CD4-positive, alpha-beta T cell treated with Interleukin-21 for 1 hour (primary cell): Measurements from ENCODE around the gene ENG.
"Not testable (repeated sequence)": the region's sequence is repeated elsewhere in the genome, so short reads cannot be mapped to it uniquely, and the experiment has no call there.

ENCODE experiments used
- DNase-seq: peaks from one replicate; pipeline ENCODE4 v3.0.0-alpha.2; 2020

ENG gene

GRCh38 chr9:127838375-127839078 lies 15.9 kb downstream of the ENG start:
- DNase-seq: no peak

DNA sequence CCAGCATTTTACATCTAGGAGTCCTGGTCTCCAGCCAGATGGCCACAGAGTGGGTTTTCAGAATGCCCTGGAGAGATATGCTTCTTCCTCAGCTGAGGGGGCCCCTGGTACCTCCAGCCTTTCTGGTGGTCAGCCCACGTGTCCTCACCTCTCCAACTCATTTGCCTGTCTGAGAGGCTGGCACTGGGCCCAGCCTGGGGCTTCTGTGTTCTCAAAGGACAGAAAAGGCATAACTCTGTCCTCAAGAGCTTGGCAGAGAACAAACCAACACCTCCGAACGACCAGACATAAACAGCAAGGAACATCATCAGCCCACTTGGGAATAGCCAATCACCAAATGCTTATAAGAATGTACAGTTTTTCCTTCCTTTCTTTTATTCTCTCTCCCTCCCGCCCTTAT lies 17.1 kb downstream of the ENG start:
- DNase-seq: no peak

GRCh38 chr9:127836561-127836960 lies 17.9 kb downstream of the ENG start:
- not testable (repeated sequence) for DNase-seq

- DNase-seq: peak; percentile 12
Measured at GRCh38 chr9:127835991-127836516, 18.4 kb downstream of the ENG start.

DNA sequence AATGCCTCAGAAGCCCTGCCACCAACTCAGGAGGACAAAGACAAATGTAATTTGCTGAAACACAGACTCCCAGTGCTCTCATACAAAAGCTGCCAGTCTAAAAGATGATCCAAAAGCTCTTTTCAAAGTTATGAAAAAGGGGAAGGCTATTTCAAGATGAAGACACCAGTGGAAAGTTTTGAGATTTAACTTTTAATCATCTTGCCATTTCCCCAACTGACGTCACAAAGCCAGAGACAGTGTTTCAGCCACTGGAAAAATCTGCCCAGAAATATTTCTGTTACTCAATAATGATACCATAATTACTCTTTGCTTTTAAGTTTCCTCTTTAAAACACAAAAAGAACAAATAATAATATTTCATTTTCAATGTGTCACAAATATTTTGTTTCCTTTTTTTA lies 20.9 kb downstream of the ENG start:
- no peak for DNase-seq

- DNase-seq: no peak
Measured at GRCh38 chr9:127832248-127832647, 22.2 kb downstream of the ENG start.

- DNase-seq: no peak
Measured at GRCh38 chr9:127829205-127829906, 25.1 kb downstream of the ENG start.

DNA sequence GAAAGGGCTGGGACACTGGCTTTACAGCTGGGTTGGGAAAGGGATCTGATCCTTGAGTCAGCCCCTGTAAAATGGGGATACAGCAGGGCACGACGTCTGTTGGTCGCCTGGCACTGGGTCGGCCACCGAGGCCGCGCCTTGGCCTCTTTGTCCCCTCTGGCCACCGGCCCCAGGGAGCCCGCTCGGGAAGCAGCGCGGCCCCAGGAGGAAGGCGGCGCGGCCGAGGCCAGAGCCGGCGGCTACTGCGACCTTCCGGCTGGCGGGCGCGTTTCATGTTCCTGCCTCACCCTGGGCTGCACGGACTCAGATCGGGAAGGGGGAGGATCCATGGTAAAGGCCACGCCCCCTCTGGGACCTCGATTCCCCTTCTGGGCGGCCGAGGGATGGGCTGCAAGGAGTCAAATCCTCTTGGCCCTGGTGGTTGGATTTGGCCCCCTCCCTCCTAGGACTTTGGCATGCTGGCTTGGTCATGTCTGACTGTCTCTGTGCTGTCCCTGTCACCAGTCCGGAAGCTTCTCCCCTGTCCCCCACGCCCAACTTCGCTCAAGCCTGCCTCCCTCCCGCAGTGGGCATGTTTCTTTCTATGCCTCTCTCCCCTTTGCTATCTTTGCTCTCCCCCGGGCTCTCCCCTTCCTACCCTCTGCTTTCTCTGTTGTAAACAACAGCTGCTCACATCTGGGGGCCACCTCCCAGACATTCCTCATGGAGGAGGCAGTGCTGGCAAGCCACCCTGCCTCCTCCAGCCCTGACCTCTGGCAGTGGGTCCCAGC lies 26.0 kb downstream of the ENG start:
- no peak for DNase-seq

DNA sequence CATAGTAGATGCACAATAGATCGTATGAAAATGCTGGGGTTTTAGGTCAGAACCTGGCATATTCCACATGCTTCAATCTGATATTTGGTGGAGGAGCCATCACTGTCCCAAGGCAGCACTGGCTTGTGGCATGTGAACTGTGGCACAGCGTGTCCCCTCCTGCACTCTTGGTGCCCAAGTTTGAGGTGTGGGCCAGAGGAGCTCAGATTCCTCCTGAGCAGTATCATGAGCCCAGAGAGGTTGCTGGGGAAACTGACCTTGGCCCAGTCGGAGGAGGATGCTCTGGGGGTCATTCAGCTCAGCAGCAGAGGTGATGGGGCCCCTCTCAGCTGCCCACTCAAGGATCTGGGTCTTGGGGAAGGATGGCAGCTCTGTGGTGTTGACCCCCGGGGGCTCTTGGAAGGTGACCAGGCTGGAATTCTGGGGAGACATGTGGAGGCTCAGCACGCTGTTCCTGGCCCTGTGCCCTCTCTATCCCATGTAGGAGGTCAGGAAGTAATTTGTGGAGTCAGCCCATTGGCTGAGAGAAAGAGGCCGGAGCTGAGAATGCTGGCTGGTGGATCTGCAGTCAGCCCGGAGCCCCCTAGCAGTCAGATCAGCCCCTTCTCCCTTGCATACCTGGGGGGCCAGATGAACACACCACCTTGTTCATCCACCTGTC lies 28.1 kb downstream of the ENG start:
- no peak for DNase-seq

GRCh38 chr9:127825319-127826051 lies 29.0 kb downstream of the ENG start:
- no peak for DNase-seq

DNA sequence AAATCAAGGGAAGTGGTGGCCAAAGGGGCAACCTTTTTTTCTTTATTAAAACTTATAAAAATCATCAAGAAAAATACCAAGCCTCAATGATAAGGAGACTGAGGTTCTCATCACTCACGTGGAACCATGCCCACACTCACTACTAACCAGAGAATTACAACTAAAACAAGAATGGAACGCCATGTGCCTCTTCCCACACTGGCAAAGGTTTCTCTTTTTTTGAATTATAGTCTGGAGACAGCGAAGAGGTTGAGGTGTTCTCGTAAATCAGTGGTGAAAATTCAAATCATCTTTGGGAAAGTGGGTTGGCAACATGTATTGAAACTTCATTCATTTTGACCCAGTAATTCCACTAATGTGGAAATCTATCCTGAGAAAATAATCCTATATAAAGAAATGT lies 32.4 kb downstream of the ENG start:
- no peak for DNase-seq

GRCh38 chr9:127818574-127818973 lies 35.9 kb downstream of the ENG start:
- no peak for DNase-seq

- no peak for DNase-seq
Measured at GRCh38 chr9:127817881-127818434, 36.5 kb downstream of the ENG start.

- no peak for DNase-seq
Measured at GRCh38 chr9:127816728-127817127, 37.7 kb downstream of the ENG start.

- no peak for DNase-seq
Measured at GRCh38 chr9:127816362-127816725, 38.1 kb downstream of the ENG start.

DNA sequence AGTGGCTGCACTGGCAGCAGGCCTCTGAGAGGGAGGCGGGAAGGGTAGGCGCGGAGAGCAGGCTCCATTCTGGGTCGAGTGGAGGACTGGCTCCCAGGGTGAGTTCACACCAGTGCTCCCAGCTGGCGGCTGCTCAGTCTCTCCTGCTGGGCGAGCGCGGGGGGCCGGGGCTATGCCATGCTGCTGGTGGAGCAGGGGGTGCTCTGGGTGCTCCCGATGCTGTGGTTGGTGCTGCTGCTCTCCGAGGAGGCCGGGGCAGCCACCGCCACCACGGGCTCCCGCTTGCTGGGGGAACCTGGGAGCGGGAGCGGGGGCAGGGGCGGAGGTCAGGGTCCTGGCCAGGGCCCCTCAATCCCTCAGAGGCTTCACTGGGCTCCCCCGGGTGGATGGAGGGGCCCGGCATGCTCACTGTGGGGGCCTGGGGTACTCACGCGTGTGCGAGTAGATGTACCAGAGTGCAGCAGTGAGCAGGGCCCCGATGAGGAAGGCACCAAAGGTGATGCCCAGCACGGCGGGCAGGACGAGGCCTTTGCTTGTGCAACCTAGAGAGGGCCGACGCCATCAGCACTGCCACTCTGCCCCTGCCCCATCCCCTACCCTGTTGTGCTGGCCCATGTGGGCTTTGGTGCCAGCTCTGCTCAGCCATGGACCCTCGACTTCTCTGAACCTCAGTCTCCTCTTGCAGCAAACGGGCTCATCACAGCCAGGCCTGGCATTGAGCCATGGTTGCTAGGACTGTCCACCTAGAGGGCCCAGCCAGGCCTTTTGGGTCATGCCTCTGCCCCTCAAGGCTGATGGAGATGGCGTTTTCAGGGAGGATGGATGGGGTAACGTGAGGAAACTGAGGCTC lies 38.7 kb downstream of the ENG start:
- no peak for DNase-seq

DNA sequence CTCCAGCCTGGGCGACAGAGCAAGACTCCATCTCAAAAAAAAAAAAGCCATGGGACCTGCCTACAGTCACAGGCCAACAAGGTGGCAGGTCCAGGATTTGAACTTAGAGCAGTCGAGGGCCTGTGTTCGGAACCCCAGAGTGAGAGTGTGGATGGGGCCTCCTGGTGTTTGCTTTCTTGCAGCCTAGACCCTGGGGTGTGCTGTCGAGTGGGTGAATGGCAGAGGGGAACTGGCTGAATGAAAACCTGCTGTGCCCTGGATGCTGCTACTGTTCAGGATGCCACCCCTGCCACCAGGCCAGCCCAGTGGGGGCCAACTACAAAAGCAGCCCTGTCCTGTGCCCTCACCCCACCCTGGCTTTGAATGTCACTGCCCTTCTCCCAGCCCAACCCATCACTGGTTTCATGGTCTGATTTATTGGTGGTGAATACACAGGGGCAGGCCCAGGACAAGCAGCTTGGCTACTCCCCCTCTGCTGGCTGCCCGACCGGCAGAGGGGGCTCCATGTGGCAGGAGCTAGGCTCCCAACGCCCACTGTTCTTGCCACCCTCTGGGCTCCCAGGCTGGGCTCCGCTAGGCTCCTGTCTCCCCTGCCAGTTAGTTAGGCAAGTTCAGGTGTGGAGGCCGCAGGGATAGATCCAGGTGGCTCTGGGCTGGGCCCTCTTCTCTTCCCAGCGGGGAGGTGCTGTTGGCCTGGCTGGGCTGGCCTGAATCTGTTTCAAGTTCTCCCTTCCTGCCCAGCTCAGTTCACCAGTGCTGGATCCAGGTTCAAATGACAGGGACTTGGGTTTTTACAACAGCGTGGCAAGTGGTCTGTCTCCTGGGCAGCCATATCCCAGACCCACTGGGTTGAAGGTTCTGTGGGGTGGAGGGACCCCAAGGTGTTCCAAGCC lies 39.6 kb downstream of the ENG start:
- no peak for DNase-seq

DNA sequence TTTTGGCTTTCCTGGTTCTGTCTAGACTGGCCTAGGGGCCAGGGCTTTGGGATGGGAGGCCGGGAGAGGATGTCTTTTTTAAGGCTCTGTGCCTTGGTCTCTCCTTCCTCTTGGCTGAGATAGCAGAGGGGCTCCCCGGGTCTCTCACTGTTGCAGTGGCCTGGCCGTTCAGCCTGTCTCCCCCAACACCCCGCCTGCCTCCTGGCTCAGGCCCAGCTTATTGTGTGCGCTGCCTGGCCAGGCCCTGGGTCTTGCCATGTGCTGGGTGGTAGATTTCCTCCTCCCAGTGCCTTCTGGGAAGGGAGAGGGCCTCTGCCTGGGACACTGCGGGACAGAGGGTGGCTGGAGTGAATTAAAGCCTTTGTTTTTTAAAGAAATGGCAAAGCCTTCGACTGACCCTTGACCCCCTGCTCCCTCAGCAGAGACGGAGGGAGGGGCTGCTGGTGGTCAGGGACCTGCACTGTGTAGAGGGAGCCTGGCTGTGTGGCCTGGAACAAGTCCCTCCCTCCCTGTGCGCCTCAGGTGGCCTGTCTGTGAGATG lies 40.7 kb downstream of the ENG start:
- DNase-seq: no peak

DNA sequence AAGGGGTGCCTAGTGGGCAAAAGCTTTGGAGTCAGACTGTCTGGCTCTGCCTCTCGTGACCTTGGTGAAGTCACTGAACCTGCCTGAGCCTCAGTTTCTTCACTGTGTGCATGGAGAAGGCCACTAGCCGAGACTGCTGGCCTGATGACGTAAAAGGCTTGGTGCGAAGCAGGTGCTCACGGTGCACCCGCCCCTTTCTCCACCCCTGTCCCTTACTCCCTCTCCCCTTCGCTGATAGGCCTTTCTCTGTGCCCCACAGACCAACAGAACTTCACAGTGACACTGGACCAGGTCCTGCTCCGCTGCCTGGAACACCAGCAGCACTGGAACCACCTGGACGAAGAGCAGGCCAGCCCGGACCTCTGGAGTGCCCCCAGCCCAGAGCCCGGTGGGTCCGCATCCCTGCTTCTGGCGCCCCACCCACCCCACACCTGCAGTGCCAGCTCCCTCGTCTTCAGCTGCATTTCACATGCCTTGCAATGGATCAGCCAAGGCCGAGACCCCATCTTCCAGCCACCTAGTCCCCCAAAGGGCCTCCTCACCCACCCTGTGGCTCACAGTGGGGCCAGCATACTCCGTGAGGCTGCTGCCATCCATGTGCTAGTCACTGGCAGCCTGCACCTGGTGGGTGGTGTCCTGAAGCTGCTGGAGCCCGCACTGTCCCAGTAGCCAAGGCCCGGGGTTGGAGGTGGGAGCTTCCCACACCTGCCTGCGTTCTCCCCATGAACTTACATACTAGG lies 41.4 kb downstream of the ENG start:
- DNase-seq: no peak
